Left lung (tissue), 10 donors: Measurements from ENCODE around the gene ESPNL. TPM values are rescaled to one million over a fixed set of nuclear protein-coding genes. Genes with fewer than 3 reads are reported as not detected.

Source experiments
- ATAC-seq: fragments of 200-7000 bp; cut with Tn5 transposase; one replicate; pipeline ENCODE4 v1.9.1; 2020; ENCODE audit warnings: moderate library complexity
- DNase-seq, 4 donors: peaks; one replicate each; pipeline ENCODE4 v3.0.0-alpha.2; 2013 to 2020
- H3K27ac ChIP-seq, 2 donors: fragments of 200-600 bp; sonication (generic) in 1 of 2; one replicate each; pipeline versions ENCODE4 v1.5.0 to v1.8.0; 2020 to 2021
- H3K27me3 ChIP-seq, 2 donors: fragments of 200-600 bp; sonication (generic) in 1 of 2; one replicate each; pipeline versions ENCODE4 v1.5.0 to v1.8.0; 2020 to 2021
- H3K36me3 ChIP-seq, 2 donors: fragments of 200-600 bp; sonication (generic) in 1 of 2; one replicate each; pipeline versions ENCODE4 v1.5.0 to v1.8.0; 2020 to 2021
- H3K4me1 ChIP-seq, 2 donors: fragments of 200-600 bp; one replicate each; pipeline ENCODE4 v1.8.0; 2021
- H3K4me3 ChIP-seq, 2 donors: fragments of 200-600 bp; sonication (generic) in 1 of 2; one replicate each; pipeline versions ENCODE4 v1.5.0 to v1.8.0; 2020 to 2021; ENCODE audit warnings: mild to moderate bottlenecking in 1 of 2
- H3K9me3 ChIP-seq, 2 donors: fragments of 200-600 bp; sonication (generic) in 1 of 2; one replicate each; pipeline versions ENCODE4 v1.5.0 to v1.8.0; 2020 to 2021
- CTCF ChIP-seq, 2 donors: fragments of 200-600 bp; sonication (generic) in 1 of 2; IDR thresholded peaks; one replicate each; pipeline versions ENCODE4 v1.5.0 to v1.8.0; 2021; ENCODE audit warnings: antibody characterized with exemption in 2 of 2
- intact Hi-C, 2 donors: fragments of 100-400 bp; cut with DNase I; formaldehyde crosslinking; loops; one replicate each; pipeline versions ENCODE4 v1.11.2 to v1.14.2; 2022
- polyA plus RNA-seq, 6 donors: library from polyadenylated mRNA; unstranded; fragments of 120-200 nt; gene quantifications; one replicate each; pipeline ENCODE4 v1.2.1, GENCODE V29; 2013; ENCODE audit not compliant: insufficient read length in 6 of 6
- total RNA-seq, 2 donors: library from RNA; stranded (reverse); fragmentation: NEBNext Ultra II Directional; extraction: Animal tissue kit (Norgen Biotek cat#: 25700); gene quantifications; one replicate each; pipeline ENCODE4 v1.2.1, GENCODE V29; 2021
- donor health status: DM: no; HTN: yes; CAD: no.
- donor health status: DM: no; HTN: no; CAD: no.

ESPNL gene
- total and polyA plus RNA-seq, 8 donors, result 0.55 to 6.7 (median 2.0) TPM

DNA sequence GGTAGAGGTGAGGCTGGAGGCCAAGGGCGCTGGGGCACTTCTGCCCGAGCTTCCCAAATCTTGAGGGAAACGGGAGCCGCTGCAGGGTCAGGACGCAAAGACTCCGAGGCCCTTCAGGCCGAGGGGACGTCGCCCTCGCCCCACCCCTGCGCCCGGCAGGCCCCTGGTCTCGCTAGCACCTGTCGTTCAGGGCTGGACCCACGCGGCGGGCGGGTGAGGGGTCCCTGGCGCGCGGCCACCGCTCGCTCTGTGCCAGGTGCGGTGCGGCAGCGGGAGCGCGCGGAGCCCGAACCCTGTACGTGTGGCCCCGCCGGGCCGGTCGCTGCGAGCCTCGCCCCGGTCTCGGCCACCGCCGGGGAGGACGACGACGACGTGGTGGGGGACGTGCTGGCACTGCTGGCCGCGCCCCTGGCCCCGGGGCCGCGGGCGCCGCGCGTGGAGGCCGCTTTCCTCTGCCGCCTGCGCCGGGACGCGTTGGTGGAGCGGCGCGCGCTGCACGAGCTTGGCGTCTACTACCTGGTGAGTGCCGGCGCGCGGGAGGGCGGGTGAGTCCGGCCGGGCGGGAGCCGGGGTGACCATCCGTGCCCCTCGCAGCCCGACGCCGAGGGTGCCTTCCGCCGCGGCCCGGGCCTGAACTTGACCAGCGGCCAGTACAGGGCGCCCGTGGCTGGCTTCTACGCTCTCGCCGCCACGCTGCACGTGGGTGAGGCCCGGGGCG is 63.5 kb downstream of the ESPNL start:
- H3K4me3 ChIP-seq, result no peak overlapping the region
- ATAC-seq (no peak), DNase-seq (peak in 1 of 4 donors; percentile 76)
- no peak for TF ChIP-seq CTCF (IDR thresholded peaks at IDR 0.05)
- peaks cover 29 to 67% of the 10 kb centered on the region in 2 donors for H3K27me3 ChIP-seq
- no peaks in the 10 kb centered on the region for H3K9me3 ChIP-seq
- peaks cover 0 to 23% of the 10 kb centered on the region in 2 donors for H3K4me1 ChIP-seq
- no peak overlapping the region for H3K27ac ChIP-seq
- H3K36me3 ChIP-seq, result peaks cover 0 to 20% of the 10 kb centered on the region in 2 donors
- intact Hi-C loops, result no loop called here

DNA sequence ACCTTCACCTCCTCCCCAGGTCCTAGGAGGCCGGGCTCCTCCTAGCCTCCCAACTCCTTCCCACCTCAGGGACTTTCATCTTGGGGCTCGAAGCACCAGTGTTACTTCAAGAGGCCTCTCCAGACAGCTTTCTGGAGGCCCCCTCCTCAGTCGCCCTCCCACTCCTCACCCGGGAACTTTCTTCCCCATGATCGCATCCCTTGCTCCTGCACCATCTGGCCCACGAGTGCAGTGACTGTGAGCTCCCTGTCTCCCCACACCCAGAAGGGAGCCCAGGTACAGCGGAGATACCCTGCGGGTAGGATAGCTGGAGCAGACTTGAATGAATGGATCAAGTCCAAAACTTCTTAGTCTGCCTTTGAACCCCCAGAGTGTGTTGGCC is 64.8 kb downstream of the ESPNL start:
- Histone ChIP-seq H3K36me3 (peaks cover 0 to 32% of the 10 kb centered on the region in 2 donors), H3K4me1 (peaks cover 0 to 13% of the 10 kb centered on the region in 2 donors), H3K9me3 (no peaks in the 10 kb centered on the region), H3K27ac (no peak overlapping the region), H3K4me3 (no peak overlapping the region), H3K27me3 (peaks cover 20 to 56% of the 10 kb centered on the region in 2 donors)
- intact Hi-C loops, result no loop called here
- DNase-seq, result no peak
- TF ChIP-seq CTCF (IDR thresholded peaks at IDR 0.05), result no peak
- ATAC-seq, result no peak

- Histone ChIP-seq H3K4me3 (no peak overlapping the region), H3K27ac (no peak overlapping the region), H3K4me1 (peaks cover 0 to 18% of the 10 kb centered on the region in 2 donors), H3K27me3 (peaks cover 15 to 51% of the 10 kb centered on the region in 2 donors), H3K9me3 (no peaks in the 10 kb centered on the region), H3K36me3 (peaks cover 0 to 37% of the 10 kb centered on the region in 2 donors)
- no peak for TF ChIP-seq CTCF (IDR thresholded peaks at IDR 0.05)
- intact Hi-C loops, result no loop called here
- DNase-seq, result no peak
- no peak for ATAC-seq
Measured at GRCh38 chr2:238165288-238165921, 65.3 kb downstream of the ESPNL start.

DNA sequence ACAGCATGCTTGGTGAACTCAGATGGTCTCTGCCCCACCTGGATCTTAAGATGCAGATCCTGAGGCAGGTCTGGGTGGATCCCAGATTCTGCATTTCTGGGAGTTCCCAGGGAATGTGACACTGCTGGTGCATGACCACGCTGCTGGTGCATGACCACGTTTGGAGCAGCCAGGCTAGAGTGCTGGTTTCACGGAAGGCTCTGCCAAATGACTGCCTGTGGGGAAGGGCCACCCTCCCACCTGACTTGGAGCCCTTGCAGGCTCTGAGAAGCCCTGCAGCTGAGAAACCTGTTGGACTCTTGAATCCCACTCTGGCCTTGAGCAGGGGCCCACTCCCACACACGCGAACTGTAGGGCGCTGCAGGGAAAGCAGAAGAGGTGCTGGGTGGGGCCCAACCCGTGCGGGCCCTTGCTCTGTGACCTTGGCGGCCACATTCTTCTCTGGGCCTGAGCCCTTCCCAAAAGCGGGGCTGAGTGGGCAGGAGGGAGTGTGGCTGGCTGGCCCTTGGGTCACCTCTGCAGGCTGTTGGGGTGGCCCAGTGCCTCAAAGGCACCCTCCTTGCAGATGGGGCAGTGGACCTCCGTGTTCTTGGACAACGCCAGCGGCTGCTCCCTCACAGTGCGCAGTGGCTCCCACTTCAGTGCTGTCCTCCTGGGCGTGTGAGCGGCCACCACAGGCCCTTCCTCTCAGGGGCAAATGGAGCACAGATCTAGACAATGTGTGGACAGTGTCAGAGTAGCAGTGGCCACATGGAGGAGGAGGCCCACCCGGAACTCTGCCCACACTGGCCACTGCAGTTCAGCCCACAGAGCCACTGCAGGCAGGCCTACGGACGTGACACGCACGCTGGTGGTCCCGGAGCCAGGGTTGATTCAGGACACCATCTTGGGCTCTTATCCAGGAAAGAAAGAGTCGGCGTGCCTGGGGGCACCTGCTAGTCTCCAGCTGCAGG is 66.5 kb downstream of the ESPNL start:
- no peak for ATAC-seq
- Histone ChIP-seq H3K4me3 (no peak overlapping the region), H3K36me3 (peaks cover 0 to 50% of the 10 kb centered on the region in 2 donors), H3K27ac (no peak overlapping the region), H3K4me1 (peaks cover 0 to 22% of the 10 kb centered on the region in 2 donors), H3K27me3 (peaks cover 14 to 38% of the 10 kb centered on the region in 2 donors), H3K9me3 (no peaks in the 10 kb centered on the region)
- no peak for TF ChIP-seq CTCF (IDR thresholded peaks at IDR 0.05)
- DNase-seq, result no peak
- intact Hi-C loops, result no loop called here
